Stimulated activated CD4-positive, alpha-beta T cell treated with anti-CD3 and anti-CD28 coated beads, Interleukin-1b, Interleukin-23, amount 100 ng/mL, for 24 hours (primary cell): ENCODE data around the gene SLC22A13.
"Not testable (repeated sequence)": the region's sequence is repeated elsewhere in the genome, so short reads cannot be mapped to it uniquely, and the experiment has no call there.

Source experiments
- DNase-seq, 4 experiments: peaks; one replicate each; pipeline ENCODE4 v3.0.0-alpha.2; 2020; ENCODE audit warnings: low read depth in 4 of 4, low spot score in 1 of 4

The SLC22A13 gene

GRCh38 chr3:38297947-38298711 lies 32.5 kb downstream of the SLC22A13 start:
- DNase-seq = no peak

- no peak for DNase-seq
Measured at GRCh38 chr3:38306941-38307340, 41.3 kb downstream of the SLC22A13 start.

DNA sequence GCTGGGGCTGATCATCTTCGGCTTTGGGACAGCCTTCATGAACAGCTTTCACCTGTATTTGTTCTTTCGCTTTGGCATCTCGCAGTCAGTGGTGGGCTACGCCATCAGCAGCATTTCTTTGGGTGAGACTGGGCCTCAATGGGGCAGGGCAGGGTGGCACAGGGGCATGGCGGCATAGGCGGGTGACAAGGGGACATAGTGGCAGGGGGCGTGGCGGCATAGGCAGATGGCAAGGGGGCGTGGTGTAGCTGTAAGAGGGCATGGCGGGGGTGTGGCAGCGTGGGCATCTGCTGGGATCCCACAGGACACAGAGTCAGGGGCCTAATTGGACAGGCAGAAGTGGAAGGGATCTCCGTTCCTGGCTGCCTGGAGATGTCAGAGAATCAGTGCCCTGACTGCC lies 42.0 kb downstream of the SLC22A13 start:
- no peak for DNase-seq

DNA sequence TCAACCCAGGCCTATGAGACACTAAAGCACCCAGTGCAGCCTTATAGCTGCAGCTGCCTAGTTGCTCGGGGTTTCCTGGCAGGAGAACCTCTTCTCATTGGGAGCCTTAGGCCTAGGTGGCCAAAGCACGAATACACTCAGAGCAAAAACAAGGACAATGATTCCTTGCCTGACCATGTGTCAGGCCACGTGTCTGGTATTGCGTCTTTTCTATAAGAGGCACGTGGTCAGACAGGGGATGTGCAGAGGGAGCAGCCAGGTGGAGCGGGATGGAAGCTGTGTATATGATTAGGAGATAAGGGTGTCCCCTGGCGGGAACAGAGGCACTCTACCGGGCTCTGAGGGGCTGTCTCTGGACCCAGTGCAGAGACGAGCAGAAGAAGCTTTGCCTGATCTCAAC lies 42.8 kb downstream of the SLC22A13 start:
- no peak for DNase-seq

- DNase-seq = no peak
Measured at GRCh38 chr3:38311476-38311875, 45.9 kb downstream of the SLC22A13 start.

DNA sequence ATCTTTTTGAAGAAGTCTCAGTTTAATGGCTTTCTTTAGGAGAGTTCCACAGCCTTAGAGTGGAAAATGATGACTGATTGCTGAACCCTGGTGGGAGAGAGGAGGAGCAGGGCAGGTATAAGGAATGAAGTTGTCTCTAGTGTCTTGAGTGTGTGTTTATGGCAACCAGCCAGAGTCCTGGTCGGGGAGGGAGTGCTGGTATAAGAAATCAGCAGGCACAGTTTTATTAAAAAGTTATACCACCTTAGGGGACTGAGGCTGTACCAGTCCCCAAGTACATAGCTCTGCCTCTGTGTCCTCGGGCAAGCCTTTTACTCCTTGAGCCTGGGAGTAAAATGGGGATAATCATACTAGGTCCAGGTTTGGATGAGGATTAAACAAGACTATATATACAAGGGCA lies 46.3 kb downstream of the SLC22A13 start:
- DNase-seq = no peak

GRCh38 chr3:38312356-38312755 lies 46.7 kb downstream of the SLC22A13 start:
- DNase-seq = no peak

GRCh38 chr3:38313263-38313662 lies 47.7 kb downstream of the SLC22A13 start:
- DNase-seq = no peak

- DNase-seq = no peak
Measured at GRCh38 chr3:38313695-38314094, 48.1 kb downstream of the SLC22A13 start.

DNA sequence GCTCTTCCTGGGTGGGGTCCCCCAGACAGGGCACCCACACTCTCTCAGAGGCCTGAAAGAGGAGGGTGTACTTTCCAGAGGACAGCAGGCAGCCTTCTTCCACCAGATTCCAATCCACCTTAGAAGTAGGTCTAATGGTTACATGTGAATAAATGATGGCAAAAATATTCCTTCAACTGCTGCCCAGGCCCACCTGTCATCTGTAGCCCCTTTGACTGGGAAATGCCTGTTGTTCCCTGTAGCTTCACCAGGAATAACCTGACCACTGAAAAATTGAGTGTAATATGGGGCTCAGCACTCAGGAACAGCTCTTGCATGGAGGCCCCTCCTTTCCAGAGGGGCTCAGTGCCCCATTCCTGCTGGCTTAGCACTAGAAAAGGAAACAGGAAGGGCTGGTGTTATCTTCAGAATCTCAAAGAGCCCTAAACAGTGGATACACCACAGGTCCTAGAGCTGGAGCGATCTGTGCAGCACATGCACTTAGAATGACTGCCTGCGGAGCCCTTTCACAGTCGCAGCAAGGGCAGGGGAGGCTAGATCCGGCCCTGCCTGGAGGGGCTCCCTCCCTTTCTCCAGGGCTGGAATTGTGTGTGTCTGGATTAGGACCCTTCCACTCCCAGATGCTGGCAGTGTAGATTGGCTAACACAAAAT lies 48.6 kb downstream of the SLC22A13 start:
- DNase-seq = no peak

- DNase-seq = no peak
Measured at GRCh38 chr3:38314764-38315487, 49.3 kb downstream of the SLC22A13 start.

GRCh38 chr3:38315488-38316230 lies 50.0 kb downstream of the SLC22A13 start:
- no peak for DNase-seq

GRCh38 chr3:38316356-38317191 lies 51.0 kb downstream of the SLC22A13 start:
- no peak for DNase-seq

DNA sequence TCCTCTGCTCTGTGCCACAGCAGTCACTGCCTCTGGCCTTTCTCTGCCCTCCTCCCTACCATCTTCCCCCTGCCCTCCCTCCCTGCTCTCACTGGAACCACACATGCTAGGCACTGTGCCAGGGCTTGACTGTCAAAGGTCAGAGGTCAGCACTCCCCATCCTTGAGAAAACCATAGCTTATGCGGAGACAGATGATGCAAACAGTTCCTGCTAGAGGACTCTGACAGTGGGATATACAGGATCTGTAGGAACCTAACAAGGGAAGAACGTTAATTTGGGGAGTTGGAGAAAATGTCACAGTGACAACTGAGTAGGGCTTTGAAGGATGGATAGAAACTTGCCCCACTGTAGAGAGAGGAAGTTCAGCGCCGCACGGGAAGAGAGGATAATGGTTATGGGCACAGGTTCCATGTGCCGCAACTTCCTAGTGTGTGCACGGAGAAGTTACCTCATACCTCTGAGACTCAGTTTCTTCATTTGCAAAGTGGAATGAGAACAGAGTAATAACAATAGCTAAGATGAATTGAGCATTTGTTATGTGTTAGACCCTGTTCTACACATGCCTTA lies 51.7 kb downstream of the SLC22A13 start:
- DNase-seq = no peak

DNA sequence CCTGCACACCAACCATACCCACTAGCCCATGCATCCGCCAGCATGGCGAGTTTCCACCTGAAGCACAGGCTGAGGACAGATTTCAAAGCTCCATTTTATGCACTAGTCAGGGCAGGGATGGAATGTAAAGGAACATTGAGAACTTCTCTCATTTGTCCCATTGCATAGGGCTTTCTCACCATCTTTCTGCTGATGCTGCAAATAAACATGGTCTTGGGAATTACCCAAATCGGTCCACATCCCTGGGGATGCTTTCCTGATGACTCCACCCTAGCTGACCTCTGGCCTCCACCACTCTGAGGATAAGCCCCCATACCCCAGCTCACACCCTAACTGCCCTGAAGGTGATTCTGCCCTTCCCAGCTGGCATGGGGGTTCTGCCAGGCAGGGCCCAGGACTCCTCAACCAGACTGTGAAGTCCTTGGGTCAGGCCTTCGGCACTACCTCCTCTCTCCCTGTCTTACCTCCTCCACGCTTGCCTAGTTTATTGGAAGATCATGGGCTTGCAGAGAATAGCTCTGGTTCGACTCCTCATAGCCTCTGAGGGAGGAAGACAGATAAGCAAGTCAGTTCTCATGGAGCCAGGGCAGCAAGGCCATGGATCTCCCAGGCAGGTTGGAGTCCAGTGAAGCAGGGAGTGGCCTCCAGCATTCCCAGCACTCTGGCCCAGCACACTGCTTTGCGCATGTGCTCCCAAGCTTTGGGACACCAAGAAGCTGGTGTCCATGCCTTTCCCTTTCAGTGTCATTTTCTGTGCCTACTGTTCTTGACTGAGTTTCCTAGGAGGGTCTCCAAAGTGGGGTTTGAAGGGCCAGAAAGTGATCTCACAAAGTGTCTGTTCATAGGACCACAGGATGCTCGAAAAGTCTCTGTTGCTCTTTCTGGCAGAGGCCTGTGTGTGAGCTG lies 53.4 kb downstream of the SLC22A13 start:
- no peak for DNase-seq

GRCh38 chr3:38320638-38321037 lies 55.0 kb downstream of the SLC22A13 start:
- DNase-seq = not testable (repeated sequence)

DNA sequence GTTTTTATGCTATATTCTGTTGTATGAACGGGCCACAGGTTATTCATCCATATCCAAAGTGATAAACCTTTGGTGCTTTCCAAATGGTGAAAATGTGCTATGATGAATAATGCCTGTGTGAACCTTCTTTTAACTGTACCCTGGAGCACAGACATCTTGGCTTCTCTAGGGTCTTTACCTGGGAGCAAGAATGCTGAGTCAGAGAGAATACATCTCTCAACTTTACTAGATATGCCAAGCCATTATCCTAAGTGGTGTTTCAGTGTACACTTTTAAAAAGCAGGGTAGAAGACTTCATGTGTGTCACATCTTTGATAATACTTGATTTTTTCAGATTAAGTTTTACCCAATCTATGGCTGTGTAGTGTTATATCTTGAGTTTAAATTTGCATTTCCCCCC lies 57.4 kb downstream of the SLC22A13 start:
- no peak for DNase-seq

DNA sequence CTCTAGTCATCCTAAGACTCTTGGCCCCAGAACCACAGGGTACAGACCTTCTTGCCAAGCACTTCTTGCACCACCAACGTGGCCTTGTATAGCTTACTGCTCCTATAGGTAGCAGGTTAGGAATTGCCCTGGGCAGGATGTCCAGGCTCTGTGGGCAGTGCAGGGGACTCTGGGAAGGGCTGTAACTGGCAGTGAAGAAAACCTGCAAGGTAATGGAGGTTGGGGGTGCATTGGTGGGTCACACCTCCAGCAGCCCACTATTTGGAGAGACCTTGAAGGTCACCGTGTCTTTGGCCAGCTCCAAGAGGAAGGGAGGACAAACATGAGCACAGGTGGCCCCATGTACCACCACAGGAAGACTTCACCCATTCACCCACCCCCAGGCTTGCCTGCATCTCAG lies 59.6 kb downstream of the SLC22A13 start:
- no peak for DNase-seq

- DNase-seq = no peak
Measured at GRCh38 chr3:38327335-38328009, 61.9 kb downstream of the SLC22A13 start.
